GM06990 (cell line): Measurements from ENCODE around the gene KLHL35.
A peak's percentile ranks its signal among the peaks of the same experiment; 100 is the strongest.

Experiments used
- DNase-seq: peaks from one replicate; pipeline ENCODE4 v3.0.0-alpha.2; 2011; ENCODE audit not compliant: insufficient read length; ENCODE audit errors: extremely low read depth
- H3K27me3 ChIP-seq: replicated peaks from 2 replicates; pipeline ENCODE4 v1.6.0; 2011; ENCODE audit warnings: low read length; ENCODE audit not compliant: control insufficient read depth, insufficient read depth
- H3K36me3 ChIP-seq: 2 replicates; pipeline ENCODE4 v1.5.1; 2011; ENCODE audit warnings: low read length; ENCODE audit not compliant: control insufficient read depth, insufficient read depth
- H3K4me3 ChIP-seq: replicated peaks from 2 replicates; pipeline ENCODE4 v1.5.1; 2011; ENCODE audit warnings: low read depth, mild to moderate bottlenecking, control low read depth, low read length
- TF ChIP-seq, protein P1 (sequence below): IDR thresholded peaks from 2 replicates; pipeline ENCODE4 v1.5.1; 2011; ENCODE audit warnings: low read length, control low read depth, mild to moderate bottlenecking, inconsistent platforms; ENCODE audit not compliant: insufficient read depth, poor library complexity, severe bottlenecking

The KLHL35 gene

DNA sequence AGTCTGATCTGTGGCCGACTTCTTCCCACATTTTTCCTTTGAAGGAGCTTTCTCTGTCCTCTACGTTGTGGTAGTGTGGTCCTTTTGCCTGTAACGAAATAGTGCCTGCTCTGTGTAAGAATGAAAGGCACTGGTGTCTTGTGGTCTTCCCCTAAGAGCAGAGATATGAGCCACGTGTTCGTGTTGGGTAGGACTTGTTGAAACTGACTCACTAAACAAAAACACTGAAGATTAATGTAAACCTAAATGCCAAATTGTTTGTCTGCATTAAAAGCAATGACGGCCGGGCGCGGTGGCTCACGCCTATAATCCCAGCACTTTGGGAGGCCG lies 43.8 kb downstream of the KLHL35 start:
- no peak for DNase-seq
- H3K36me3 ChIP-seq, result no peaks in the 10 kb centered on the region
- H3K27me3 ChIP-seq, result no peaks in the 10 kb centered on the region
- TF ChIP-seq, protein P1, sequence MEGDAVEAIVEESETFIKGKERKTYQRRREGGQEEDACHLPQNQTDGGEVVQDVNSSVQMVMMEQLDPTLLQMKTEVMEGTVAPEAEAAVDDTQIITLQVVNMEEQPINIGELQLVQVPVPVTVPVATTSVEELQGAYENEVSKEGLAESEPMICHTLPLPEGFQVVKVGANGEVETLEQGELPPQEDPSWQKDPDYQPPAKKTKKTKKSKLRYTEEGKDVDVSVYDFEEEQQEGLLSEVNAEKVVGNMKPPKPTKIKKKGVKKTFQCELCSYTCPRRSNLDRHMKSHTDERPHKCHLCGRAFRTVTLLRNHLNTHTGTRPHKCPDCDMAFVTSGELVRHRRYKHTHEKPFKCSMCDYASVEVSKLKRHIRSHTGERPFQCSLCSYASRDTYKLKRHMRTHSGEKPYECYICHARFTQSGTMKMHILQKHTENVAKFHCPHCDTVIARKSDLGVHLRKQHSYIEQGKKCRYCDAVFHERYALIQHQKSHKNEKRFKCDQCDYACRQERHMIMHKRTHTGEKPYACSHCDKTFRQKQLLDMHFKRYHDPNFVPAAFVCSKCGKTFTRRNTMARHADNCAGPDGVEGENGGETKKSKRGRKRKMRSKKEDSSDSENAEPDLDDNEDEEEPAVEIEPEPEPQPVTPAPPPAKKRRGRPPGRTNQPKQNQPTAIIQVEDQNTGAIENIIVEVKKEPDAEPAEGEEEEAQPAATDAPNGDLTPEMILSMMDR, result no peak
- H3K4me3 ChIP-seq, result no peak overlapping the region

DNA sequence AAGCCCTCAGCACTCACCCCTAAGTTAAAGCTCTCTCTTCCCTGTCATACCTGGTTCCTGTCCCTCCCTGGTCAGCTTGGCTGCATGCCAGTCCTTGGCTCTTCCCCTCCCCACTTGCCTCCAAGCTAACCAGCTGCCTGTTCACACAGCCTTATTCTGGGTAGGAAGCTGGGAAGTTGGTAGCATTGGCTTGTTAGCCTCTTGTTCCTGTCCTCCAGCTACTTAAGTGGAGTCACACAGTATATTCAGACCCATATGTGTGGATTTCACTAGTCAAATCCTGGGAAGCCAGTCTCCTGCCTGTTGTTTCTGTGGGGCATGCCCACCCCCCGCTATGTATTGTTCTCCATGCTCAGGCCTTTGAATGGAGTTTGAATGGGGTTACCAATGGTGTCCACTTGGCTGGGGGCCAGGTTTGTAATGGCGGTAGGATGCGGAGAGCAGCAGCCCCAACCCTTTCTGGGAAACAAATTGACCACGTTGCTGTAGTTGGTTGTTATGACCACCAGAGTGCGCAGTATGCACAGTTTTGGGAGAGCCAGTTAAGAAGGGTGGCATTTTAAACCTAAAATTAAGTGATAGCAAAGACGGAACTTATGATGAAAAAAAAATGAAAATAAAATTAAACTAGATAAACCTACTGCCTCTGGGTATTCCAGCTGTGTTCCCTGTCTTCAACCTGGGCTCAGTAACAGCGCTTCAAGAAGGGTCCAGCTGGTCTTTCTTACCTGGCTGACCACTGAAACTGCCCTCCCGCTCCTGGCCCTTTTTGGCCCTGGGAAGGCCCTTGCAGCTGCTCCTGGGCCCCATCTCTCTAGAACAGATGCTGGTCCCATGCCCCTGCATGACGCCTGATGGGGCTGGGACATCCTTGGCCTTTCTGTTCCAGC lies 44.4 kb downstream of the KLHL35 start:
- DNase-seq, result no peak
- Histone ChIP-seq H3K27me3 (no peaks in the 10 kb centered on the region), H3K4me3 (no peak overlapping the region), H3K36me3 (no peaks in the 10 kb centered on the region)
- TF ChIP-seq, protein P1, result peak; percentile 72

DNA sequence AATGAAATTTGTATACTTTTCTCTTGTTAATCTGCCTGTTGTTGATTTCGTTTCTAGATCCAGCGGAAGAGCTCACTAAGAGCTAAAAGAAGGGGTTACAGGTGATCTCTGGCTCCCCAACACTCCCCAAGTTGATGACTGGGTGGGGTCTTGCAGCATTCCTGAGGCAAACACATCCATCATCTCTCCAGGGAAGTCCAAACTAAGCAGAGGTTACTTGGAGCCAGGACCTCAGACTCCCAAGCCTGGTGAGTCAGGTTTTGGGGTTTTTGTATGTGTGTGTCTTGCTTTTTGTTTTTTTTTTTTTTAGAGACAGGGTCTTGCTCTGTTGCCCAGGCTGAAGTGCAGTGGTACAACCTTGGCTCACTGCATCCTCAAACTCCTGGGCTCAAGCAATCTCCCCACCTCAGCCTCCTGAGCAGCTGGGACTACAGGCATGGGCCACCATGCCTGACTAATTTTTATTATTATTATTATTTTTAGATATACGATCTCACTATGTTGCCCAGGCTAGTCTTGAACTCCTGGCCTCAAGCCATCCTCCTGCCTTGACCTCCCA lies 45.2 kb downstream of the KLHL35 start:
- TF ChIP-seq, protein P1, result no peak
- Histone ChIP-seq H3K4me3 (no peak overlapping the region), H3K36me3 (no peaks in the 10 kb centered on the region), H3K27me3 (no peaks in the 10 kb centered on the region)
- no peak for DNase-seq

DNA sequence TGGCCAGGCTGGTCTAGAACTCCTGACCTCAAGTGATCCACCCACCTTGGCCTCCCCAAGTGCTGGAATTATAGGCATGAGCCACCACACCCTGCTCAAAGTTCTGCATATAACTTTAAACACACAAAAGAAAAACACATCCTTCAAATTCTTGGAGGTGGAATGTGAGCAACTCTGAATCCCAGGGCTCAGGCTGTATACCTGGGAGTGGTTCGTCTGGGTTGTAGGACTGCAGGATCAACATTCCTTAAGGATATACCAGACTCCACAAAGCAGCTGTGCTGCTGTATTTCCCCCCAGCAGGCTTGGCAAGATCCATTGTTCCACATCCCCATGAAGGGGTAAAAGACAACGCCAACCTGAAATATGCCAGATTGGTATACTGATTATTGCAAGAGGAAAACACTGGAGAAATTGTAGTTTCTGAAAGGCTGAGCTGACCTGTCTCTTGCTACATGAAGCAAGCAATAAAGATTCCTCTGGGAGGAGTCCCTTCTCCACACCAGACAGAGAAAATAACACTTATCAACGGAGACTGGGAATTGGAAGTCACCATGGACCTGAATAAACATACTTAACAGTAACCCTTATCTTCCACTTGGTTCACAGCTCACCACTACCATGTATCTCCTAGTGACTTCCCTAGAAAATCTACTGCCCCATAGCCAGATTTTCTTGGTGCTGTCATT lies 45.9 kb downstream of the KLHL35 start:
- Histone ChIP-seq H3K36me3 (no peaks in the 10 kb centered on the region), H3K27me3 (no peaks in the 10 kb centered on the region), H3K4me3 (no peak overlapping the region)
- TF ChIP-seq, protein P1, result no peak
- no peak for DNase-seq

DNA sequence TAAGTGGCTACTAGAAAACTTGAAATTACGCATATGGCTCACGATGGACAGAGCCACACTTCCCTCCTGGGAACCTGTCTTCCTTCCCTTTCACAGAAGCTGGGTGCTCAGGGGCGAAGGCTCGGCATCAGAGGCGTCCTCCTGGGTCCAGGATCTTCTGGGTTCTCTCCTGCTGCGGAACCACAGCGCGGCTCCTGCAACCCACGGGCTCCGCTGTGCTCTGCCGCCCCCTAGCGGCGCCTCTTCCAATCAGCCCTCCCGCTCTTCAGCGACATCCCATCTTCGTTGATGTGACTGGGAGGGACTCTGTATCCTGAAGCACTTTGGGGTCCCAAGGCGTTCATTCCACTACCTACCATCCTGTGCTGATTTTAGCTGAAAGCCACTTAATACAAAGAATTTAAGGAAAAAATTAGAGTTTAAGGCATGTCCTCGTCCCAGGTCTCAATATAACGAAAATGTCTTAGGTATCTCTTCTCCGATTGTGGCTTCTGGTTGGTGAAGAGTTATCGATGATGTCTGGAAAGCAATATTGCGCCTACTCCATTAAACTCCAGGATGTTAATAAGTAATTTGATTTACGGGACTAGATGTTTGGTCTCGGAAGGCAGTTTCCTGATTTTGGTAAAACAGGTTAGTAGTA lies 48.4 kb downstream of the KLHL35 start:
- peak; percentile 68 for DNase-seq
- no peaks in the 10 kb centered on the region for H3K27me3 ChIP-seq
- no peak overlapping the region for H3K4me3 ChIP-seq
- TF ChIP-seq, protein P1, result peak; percentile 97
- H3K36me3 ChIP-seq, result no peaks in the 10 kb centered on the region
